HepG2 (cell line): ENCODE data around the gene IL27RA. TPM values are rescaled to one million over a fixed set of nuclear protein-coding genes. Genes with fewer than 3 reads are reported as not detected.
A peak's percentile ranks its signal among the peaks of the same experiment; 100 is the strongest.

Experiments used
- AGO2 ChIP-seq: fragments of 200-400 bp; formaldehyde crosslinking; optimal IDR thresholded peaks from 2 replicates; pipeline ENCODE3; 2017; ENCODE audit warnings: mild to moderate bottlenecking, low read depth, low read length, moderate library complexity
- CTCF ChIP-seq: sonication (generic); formaldehyde crosslinking; IDR thresholded peaks from 2 replicates; pipeline ENCODE4 v1.5.0; 2020; ENCODE audit warnings: mild to moderate bottlenecking, missing genetic modification reagents, moderate library complexity
- HNRNPLL ChIP-seq: fragments of 200-400 bp; formaldehyde crosslinking; IDR thresholded peaks from 2 replicates; pipeline ENCODE4 v1.6.1; 2017; ENCODE audit warnings: mild to moderate bottlenecking, low read depth, low read length; ENCODE audit not compliant: poor library complexity, severe bottlenecking
- IRF1 ChIP-seq: sonication (generic); formaldehyde crosslinking; IDR thresholded peaks from 2 replicates; pipeline ENCODE4 v1.4.0; 2020; ENCODE audit warnings: low read depth, mild to moderate bottlenecking, missing genetic modification reagents
- NFKBIZ ChIP-seq: IDR thresholded peaks from 2 replicates; pipeline ENCODE4 v1.6.1; 2018; ENCODE audit warnings: missing genetic modification reagents, missing compliant biosample characterization
- NFRKB ChIP-seq: fragments of 450-650 bp; IDR thresholded peaks from 2 replicates; pipeline ENCODE4 v1.6.1; 2017
- POLR2G ChIP-seq: fragments of 200-400 bp; formaldehyde crosslinking; IDR thresholded peaks from 2 replicates; pipeline ENCODE4 v1.6.1; 2018; ENCODE audit warnings: mild to moderate bottlenecking, low read depth, low read length, moderate library complexity
- RAD21 ChIP-seq: fragments of 450-650 bp; formaldehyde crosslinking; IDR thresholded peaks from 2 replicates; pipeline ENCODE4 v1.5.0; 2020; ENCODE audit warnings: mild to moderate bottlenecking
- RBFOX2 ChIP-seq: fragments of 200-400 bp; formaldehyde crosslinking; IDR thresholded peaks from 2 replicates; pipeline ENCODE4 v1.6.1; 2017; ENCODE audit warnings: low read depth, mild to moderate bottlenecking, low read length
- SP2 ChIP-seq: sonication (generic); formaldehyde crosslinking; IDR thresholded peaks from 2 replicates; pipeline ENCODE4 v1.5.1; 2020; ENCODE audit warnings: mild to moderate bottlenecking, missing genetic modification reagents
- SRSF4 ChIP-seq: fragments of 200-400 bp; formaldehyde crosslinking; IDR thresholded peaks from one replicate; pipeline ENCODE4 v1.6.1; 2018; ENCODE audit warnings: mild to moderate bottlenecking, low read depth, low read length, moderate library complexity; ENCODE audit not compliant: poor library complexity, severe bottlenecking
- YY1 ChIP-seq: IDR thresholded peaks from 2 replicates; pipeline ENCODE4 v1.6.1; 2011; ENCODE audit warnings: low read length, low read depth, moderate library complexity, mild to moderate bottlenecking; ENCODE audit not compliant: insufficient read depth, insufficient replicate concordance
- ZFY ChIP-seq: sonication (generic); formaldehyde crosslinking; IDR thresholded peaks from 2 replicates; pipeline ENCODE4 v1.4.0; 2020; ENCODE audit warnings: missing genetic modification reagents
- ZNF660 ChIP-seq: sonication (generic); formaldehyde crosslinking; IDR thresholded peaks from 2 replicates; pipeline ENCODE4 v1.5.1; 2020; ENCODE audit warnings: mild to moderate bottlenecking, low read depth, missing genetic modification reagents, borderline replicate concordance
- polyA plus RNA-seq, 8 experiments: library from polyadenylated mRNA; depleted of rRNA in 3 of 8; stranded (reverse) in 7 of 8; unstranded in 1 of 8; fragments of >200 nt; fragmentation: Illumina TruSeq in 4 of 8; extraction: Trizol in 4 of 8; gene quantifications; 2 replicates each; pipeline versions ENCODE4 v1.2.1 to v1.2.3, GENCODE V29; 2011 to 2016; ENCODE audit warnings: low read depth in 4 of 8, missing spikeins in 1 of 8, mixed read lengths in 1 of 8; ENCODE audit not compliant: insufficient read depth in 1 of 8
- total RNA-seq, 5 experiments: library from RNA; depleted of rRNA; stranded (reverse); fragments of >200 nt; fragmentation: Illumina TruSeq; extraction: Trizol; gene quantifications; 2 replicates each; pipeline ENCODE4 v1.2.3, GENCODE V29; 2016; ENCODE audit warnings: low read depth in 1 of 5
- TF ChIP-seq, protein P1 (sequence below): sonication (generic); formaldehyde crosslinking; IDR thresholded peaks from 2 replicates; pipeline ENCODE4 v1.4.0; 2020; ENCODE audit warnings: mild to moderate bottlenecking, missing genetic modification reagents
- TF ChIP-seq, protein P2 (sequence below): IDR thresholded peaks from 2 replicates; pipeline ENCODE4 v1.6.1; 2012; ENCODE audit warnings: inconsistent platforms
- TF ChIP-seq, protein P3 (sequence below): sonication (generic); formaldehyde crosslinking; IDR thresholded peaks from 2 replicates; pipeline ENCODE4 v1.5.1; 2020; ENCODE audit warnings: mild to moderate bottlenecking, missing genetic modification reagents, moderate library complexity

The IL27RA gene
- total and polyA plus RNA-seq, 2 of the 13 experiments (the other 11 are each of a cell fraction or from before 2014, with no cell fraction given), result 3.5 to 8.1 TPM

DNA sequence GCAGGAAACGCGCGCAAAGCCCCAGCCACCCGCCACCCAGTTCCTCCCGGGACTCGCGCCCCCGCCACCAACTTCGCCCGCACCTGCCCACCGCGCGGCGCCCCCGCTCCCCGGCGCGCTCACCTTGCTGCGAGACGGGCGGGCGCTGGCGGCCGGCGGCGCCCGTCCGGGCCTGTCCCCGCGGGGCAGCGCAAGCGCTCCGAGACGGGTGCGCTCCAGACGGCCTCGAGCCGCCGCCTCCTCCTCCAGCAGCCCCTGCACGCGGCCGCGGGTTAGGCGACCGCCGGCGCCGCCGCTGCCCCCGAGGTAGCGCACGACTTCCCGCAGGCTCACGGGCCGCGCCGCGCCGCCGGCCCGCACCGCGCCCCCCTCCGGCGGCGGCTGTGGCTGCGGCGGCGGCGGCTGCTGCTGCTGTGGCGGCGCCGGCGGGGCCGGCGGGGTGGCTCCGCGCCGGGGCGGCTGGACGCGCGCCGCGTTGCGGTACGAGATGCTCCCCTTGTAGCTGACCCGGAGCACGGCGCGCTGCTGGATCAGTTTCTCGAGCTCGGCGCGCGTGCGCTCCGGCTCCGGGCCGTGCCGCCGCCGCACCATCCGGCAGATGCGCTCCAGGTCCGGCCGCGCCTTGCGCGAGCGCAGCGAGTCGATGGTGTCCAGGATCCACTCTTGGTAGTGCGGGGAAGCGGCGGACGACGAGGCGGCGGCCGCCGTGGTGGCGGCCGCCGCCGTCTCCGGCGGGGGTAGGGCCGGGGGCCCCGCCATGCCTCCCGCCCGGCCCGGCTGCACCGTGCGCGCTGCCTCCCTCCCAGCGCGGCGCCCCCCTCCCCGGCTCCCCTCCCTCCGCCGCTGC is 58.3 kb downstream of the IL27RA start (continued):
- TF ChIP-seq IRF1 (no peak), RBFOX2 (peak; percentile 68), AGO2 (peak; percentile 25), CTCF (0 out of 2 replicates have a peak, but pooled peaks have one; percentile 25), YY1 (peak; percentile 31), NFKBIZ (no peak), NFRKB (no peak), ZNF660 (CRISPR knock-in tag) (no peak), ZFY (CRISPR knock-in tag) (peak; percentile 60; the same call in 1 of the 2 replicates), SRSF4 (no peak), POLR2G (peak; percentile 41; the same call in 1 of the 2 replicates), RAD21 (CRISPR knock-in tag) (peak; percentile 11; the same call in 1 of the 2 replicates), SP2 (CRISPR knock-in tag) (no peak), HNRNPLL (peak; percentile 87)
- TF ChIP-seq, protein P1, sequence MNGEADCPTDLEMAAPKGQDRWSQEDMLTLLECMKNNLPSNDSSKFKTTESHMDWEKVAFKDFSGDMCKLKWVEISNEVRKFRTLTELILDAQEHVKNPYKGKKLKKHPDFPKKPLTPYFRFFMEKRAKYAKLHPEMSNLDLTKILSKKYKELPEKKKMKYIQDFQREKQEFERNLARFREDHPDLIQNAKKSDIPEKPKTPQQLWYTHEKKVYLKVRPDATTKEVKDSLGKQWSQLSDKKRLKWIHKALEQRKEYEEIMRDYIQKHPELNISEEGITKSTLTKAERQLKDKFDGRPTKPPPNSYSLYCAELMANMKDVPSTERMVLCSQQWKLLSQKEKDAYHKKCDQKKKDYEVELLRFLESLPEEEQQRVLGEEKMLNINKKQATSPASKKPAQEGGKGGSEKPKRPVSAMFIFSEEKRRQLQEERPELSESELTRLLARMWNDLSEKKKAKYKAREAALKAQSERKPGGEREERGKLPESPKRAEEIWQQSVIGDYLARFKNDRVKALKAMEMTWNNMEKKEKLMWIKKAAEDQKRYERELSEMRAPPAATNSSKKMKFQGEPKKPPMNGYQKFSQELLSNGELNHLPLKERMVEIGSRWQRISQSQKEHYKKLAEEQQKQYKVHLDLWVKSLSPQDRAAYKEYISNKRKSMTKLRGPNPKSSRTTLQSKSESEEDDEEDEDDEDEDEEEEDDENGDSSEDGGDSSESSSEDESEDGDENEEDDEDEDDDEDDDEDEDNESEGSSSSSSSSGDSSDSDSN (CRISPR knock-in tag), result peak; percentile 40; the same call in 1 of the 2 replicates
- TF ChIP-seq, protein P2, sequence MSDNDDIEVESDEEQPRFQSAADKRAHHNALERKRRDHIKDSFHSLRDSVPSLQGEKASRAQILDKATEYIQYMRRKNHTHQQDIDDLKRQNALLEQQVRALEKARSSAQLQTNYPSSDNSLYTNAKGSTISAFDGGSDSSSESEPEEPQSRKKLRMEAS, result peak; percentile 42; the same call in 1 of the 2 replicates
- TF ChIP-seq, protein P3, sequence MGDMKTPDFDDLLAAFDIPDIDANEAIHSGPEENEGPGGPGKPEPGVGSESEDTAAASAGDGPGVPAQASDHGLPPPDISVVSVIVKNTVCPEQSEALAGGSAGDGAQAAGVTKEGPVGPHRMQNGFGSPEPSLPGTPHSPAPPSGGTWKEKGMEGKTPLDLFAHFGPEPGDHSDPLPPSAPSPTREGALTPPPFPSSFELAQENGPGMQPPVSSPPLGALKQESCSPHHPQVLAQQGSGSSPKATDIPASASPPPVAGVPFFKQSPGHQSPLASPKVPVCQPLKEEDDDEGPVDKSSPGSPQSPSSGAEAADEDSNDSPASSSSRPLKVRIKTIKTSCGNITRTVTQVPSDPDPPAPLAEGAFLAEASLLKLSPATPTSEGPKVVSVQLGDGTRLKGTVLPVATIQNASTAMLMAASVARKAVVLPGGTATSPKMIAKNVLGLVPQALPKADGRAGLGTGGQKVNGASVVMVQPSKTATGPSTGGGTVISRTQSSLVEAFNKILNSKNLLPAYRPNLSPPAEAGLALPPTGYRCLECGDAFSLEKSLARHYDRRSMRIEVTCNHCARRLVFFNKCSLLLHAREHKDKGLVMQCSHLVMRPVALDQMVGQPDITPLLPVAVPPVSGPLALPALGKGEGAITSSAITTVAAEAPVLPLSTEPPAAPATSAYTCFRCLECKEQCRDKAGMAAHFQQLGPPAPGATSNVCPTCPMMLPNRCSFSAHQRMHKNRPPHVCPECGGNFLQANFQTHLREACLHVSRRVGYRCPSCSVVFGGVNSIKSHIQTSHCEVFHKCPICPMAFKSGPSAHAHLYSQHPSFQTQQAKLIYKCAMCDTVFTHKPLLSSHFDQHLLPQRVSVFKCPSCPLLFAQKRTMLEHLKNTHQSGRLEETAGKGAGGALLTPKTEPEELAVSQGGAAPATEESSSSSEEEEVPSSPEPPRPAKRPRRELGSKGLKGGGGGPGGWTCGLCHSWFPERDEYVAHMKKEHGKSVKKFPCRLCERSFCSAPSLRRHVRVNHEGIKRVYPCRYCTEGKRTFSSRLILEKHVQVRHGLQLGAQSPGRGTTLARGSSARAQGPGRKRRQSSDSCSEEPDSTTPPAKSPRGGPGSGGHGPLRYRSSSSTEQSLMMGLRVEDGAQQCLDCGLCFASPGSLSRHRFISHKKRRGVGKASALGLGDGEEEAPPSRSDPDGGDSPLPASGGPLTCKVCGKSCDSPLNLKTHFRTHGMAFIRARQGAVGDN (CRISPR knock-in tag), result 0 out of 2 replicates have a peak, but pooled peaks have one; percentile 5
